Measurements from ENCODE around the gene FOXP1. TPM values are rescaled to one million over a fixed set of nuclear protein-coding genes. Genes with fewer than 3 reads are reported as not detected.

FOXP1 gene
- total and polyA plus RNA-seq, 2 donors (not counting 1 experiment from before 2014, with no cell fraction given), result 91.1 to 508 TPM

GRCh38 chr3:71171247-71171646, 412.3 kb downstream of the FOXP1 start:
- ChIA-PET CTCF (no interaction called here), POLR2A (no interaction called here)

GRCh38 chr3:71168880-71169411, 414.6 kb downstream of the FOXP1 start:
- DNase-seq, result no peak
- Histone ChIP-seq H3K4me2 (replicated peaks; ENCODE audit: low read depth, low read length, poor library complexity, severe bottlenecking) (no peak overlapping the region), H3K9ac (ENCODE audit: low read length) (no peak overlapping the region), H3K4me1 (ENCODE audit: control insufficient read depth in 2 of 2, insufficient read depth in 2 of 2, low read length in 2 of 2) (no peaks in the 10 kb centered on the region), H3K27ac (ENCODE audit: low read length in 2 of 2) (peak overlapping the region in 1 of 2 donors; percentile 24), H3K9me3 (ENCODE audit: control extremely low read depth in 1 of 3, control insufficient read depth in 2 of 3, insufficient read depth in 1 of 3, low read length in 2 of 3) (no peaks in the 10 kb centered on the region), H3K79me2 (ENCODE audit: control insufficient read depth, insufficient read depth, low read length) (peaks cover 68% of the 10 kb centered on the region), H3K4me3 (ENCODE audit: control extremely low read depth in 1 of 5, extremely low read depth in 1 of 5, insufficient read depth in 1 of 5, low read depth in 2 of 5, low read length in 4 of 5) (no peak overlapping the region), H3K36me3 (replicated peaks in 1 of 2; ENCODE audit: control extremely low read depth in 1 of 2, control insufficient read depth in 1 of 2, extremely low read depth in 1 of 2, insufficient read depth in 2 of 2, low read length in 1 of 2) (peaks cover 17 to 34% of the 10 kb centered on the region in 2 experiments), H3K27me3 (replicated peaks in 1 of 4; ENCODE audit: control extremely low read depth in 1 of 4, control insufficient read depth in 3 of 4, insufficient read depth in 4 of 4, low read length in 3 of 4) (no peaks in the 10 kb centered on the region), H2AFZ (ENCODE audit: insufficient read depth, low read depth, low read length, poor library complexity, severe bottlenecking) (no peak overlapping the region), H4K20me1 (ENCODE audit: control insufficient read depth, insufficient read depth, low read length, poor library complexity, severe bottlenecking) (peaks cover 15% of the 10 kb centered on the region)
- ChIA-PET CTCF (no interaction called here), POLR2A (no interaction called here)
- Mint-ChIP-seq H3K4me3 (no peak overlapping the region), H3K9me3 (ENCODE audit: insufficient read depth) (no peaks in the 10 kb centered on the region), H3K27ac (peak overlapping the region; percentile 59), H3K27me3 (no peaks in the 10 kb centered on the region), H3K4me1 (peaks cover 16% of the 10 kb centered on the region)
- ATAC-seq (ENCODE audit: low read depth), result no peak
- intact Hi-C loops (cut with micrococcal nuclease), result no loop called here
- no peak for TF ChIP-seq EZH2 (IDR thresholded peaks at IDR 0.05; ENCODE audit: borderline replicate concordance, insufficient read depth, low read depth, low read length, poor library complexity, severe bottlenecking)
- no peak for TF ChIP-seq CTCF (IDR thresholded peaks at IDR 0.05)
- WGBS (ENCODE audit: insufficient coverage), result 88% methylated on average over 9 of the region's 11 CpGs

More at GRCh38 chr3:71171247-71171646, 412.3 kb downstream of the FOXP1 start:
- Mint-ChIP-seq H3K4me1 (peaks cover 20% of the 10 kb centered on the region), H3K4me3 (no peak overlapping the region), H3K9me3 (ENCODE audit: insufficient read depth) (no peaks in the 10 kb centered on the region), H3K27me3 (no peaks in the 10 kb centered on the region), H3K27ac (no peak overlapping the region)
- no peaks in the 10 kb centered on the region for H3K27me3 ChIP-seq (replicated peaks in 1 of 4; ENCODE audit: control extremely low read depth in 1 of 4, control insufficient read depth in 3 of 4, insufficient read depth in 4 of 4, low read length in 3 of 4)
- intact Hi-C loops (cut with micrococcal nuclease), result no loop called here
- no peak overlapping the region for H3K4me3 ChIP-seq (ENCODE audit: control extremely low read depth in 1 of 5, extremely low read depth in 1 of 5, insufficient read depth in 1 of 5, low read depth in 2 of 5, low read length in 4 of 5)
- no peak for ATAC-seq (ENCODE audit: low read depth)
- TF ChIP-seq EZH2 (IDR thresholded peaks at IDR 0.05; ENCODE audit: borderline replicate concordance, insufficient read depth, low read depth, low read length, poor library complexity, severe bottlenecking), result no peak
- TF ChIP-seq CTCF (IDR thresholded peaks at IDR 0.05), result no peak
- H3K9ac ChIP-seq (ENCODE audit: low read length), result no peak overlapping the region
- peaks cover 25% of the 10 kb centered on the region for H4K20me1 ChIP-seq (ENCODE audit: control insufficient read depth, insufficient read depth, low read length, poor library complexity, severe bottlenecking)
- no peak overlapping the region for H2AFZ ChIP-seq (ENCODE audit: insufficient read depth, low read depth, low read length, poor library complexity, severe bottlenecking)
- H3K27ac ChIP-seq (ENCODE audit: low read length in 2 of 2), result no peak overlapping the region
- peaks cover 79% of the 10 kb centered on the region for H3K79me2 ChIP-seq (ENCODE audit: control insufficient read depth, insufficient read depth, low read length)
- no peaks in the 10 kb centered on the region for H3K4me1 ChIP-seq (ENCODE audit: control insufficient read depth in 2 of 2, insufficient read depth in 2 of 2, low read length in 2 of 2)
- 100% methylated on average over 5 of the region's 7 CpGs for WGBS (ENCODE audit: insufficient coverage)
- H3K4me2 ChIP-seq (replicated peaks; ENCODE audit: low read depth, low read length, poor library complexity, severe bottlenecking), result no peak overlapping the region
- no peak for DNase-seq
- peaks cover 14 to 34% of the 10 kb centered on the region in 2 experiments for H3K36me3 ChIP-seq (replicated peaks in 1 of 2; ENCODE audit: control extremely low read depth in 1 of 2, control insufficient read depth in 1 of 2, extremely low read depth in 1 of 2, insufficient read depth in 2 of 2, low read length in 1 of 2)
- no peaks in the 10 kb centered on the region for H3K9me3 ChIP-seq (ENCODE audit: control extremely low read depth in 1 of 3, control insufficient read depth in 2 of 3, insufficient read depth in 1 of 3, low read length in 2 of 3)

Measured in B cell (primary cell).